T-helper 17 cell (primary cell): ENCODE data around the gene DNAH9. TPM values are rescaled to one million over a fixed set of nuclear protein-coding genes. Genes with fewer than 3 reads are reported as not detected.

Experiments
- ATAC-seq: fragments of 150-1000 bp; cut with Tn5 transposase; 2 replicates; pipeline ENCODE4 v1.10.0; 2021; ENCODE audit warnings: mild to moderate bottlenecking, moderate library complexity
- DNase-seq, 3 donors: peaks; one replicate each; pipeline versions ENCODE4 v3.0.0 to v3.0.0-alpha.2; 2020 to 2021
- H3K9me3 ChIP-seq: one replicate; pipeline ENCODE4 v1.7.0; 2013; ENCODE audit warnings: low read length, mild to moderate bottlenecking; ENCODE audit not compliant: control insufficient read depth, poor library complexity, severe bottlenecking
- H3K27ac Mint-ChIP-seq: one replicate; pipeline ENCODE4 v1.8.0; 2022; ENCODE audit warnings: mild to moderate bottlenecking, moderate library complexity, mixed read lengths
- H3K27me3 Mint-ChIP-seq: one replicate; pipeline ENCODE4 v1.8.0; 2022; ENCODE audit warnings: mixed read lengths
- H3K36me3 Mint-ChIP-seq: one replicate; pipeline ENCODE4 v1.8.0; 2022; ENCODE audit warnings: low read depth, mixed read lengths
- H3K4me1 Mint-ChIP-seq: one replicate; pipeline ENCODE4 v1.8.0; 2022; ENCODE audit warnings: mild to moderate bottlenecking, mixed read lengths
- H3K4me3 Mint-ChIP-seq: one replicate; pipeline ENCODE4 v1.8.0; 2022; ENCODE audit warnings: mild to moderate bottlenecking, moderate library complexity, mixed read lengths
- total RNA-seq, 4 donors: library from RNA in 2 of 4; stranded (reverse) in 2 of 4; gene quantifications; one replicate each; pipeline ENCODE4 v1.2.3 and lab custom pipeline; 2022 to 2026

DNAH9 gene
- total RNA-seq, 2 donors from 2014 or later, result not detected

DNA sequence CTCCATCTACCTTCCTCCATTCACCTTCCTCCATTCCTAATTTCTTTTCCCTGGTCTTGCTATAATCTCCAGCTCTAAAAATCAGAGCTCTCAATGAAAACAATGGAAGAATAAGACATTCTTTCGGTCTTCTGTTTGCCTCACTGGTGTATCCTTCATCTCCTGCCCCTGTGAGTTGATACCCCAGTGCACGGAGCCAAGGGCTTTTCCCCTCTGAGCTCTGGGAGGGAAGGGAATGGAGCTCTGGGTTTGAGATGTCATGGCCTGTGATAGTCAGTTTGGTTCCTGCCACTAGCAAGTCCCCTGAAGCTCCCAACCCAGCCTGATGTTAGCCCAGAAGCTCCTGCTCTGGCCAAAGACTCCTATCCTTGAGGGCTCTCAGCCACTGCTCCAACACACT, 36.6 kb upstream of the DNAH9 start:
- no peak for DNase-seq
- no peaks in the 10 kb centered on the region for H3K27me3 Mint-ChIP-seq
- no peak for ATAC-seq
- no peak overlapping the region for H3K4me3 Mint-ChIP-seq
- no peaks in the 10 kb centered on the region for H3K9me3 ChIP-seq
- no peaks in the 10 kb centered on the region for H3K36me3 Mint-ChIP-seq
- no peaks in the 10 kb centered on the region for H3K4me1 Mint-ChIP-seq
- H3K27ac Mint-ChIP-seq, result no peak overlapping the region

DNA sequence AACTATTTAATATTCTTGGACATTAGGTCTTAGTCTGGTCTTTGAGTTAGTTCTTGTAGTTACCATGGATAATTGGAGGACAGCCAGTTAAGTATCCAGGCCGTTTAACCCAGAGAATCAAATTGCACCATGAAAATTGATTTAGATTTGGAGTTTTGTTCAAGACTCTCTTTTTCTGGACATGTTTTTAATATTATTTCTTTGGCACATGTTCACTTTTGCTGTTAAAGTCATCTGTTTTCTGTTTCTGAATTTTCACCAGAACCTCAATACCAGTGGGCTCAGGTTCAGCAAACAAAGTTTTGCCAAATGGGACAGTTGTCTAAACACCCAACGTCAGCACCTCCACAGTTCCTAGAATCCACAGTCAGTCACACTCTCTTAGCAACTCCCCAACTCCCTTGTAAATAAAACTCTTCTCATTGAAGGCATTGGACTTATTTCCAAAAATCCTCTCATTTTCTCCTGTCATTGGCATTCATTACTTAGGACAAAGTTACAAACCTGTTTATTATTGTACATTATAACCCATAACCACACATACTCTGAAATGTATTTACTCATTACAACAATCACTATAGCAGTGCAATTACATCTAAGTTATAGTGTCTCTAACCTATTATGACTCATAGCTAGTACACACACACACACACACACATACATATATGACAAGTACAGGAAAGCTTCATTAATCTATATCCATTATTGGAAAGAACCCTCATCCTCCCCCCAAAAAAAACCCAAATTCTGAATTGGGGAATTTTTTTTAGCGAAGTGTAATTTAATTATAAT, 33.5 kb upstream of the DNAH9 start:
- Mint-ChIP-seq H3K36me3 (no peaks in the 10 kb centered on the region), H3K4me1 (no peaks in the 10 kb centered on the region), H3K27ac (no peak overlapping the region), H3K4me3 (no peak overlapping the region), H3K27me3 (no peaks in the 10 kb centered on the region)
- H3K9me3 ChIP-seq, result no peaks in the 10 kb centered on the region
- ATAC-seq (no peak), DNase-seq (no peak)

DNA sequence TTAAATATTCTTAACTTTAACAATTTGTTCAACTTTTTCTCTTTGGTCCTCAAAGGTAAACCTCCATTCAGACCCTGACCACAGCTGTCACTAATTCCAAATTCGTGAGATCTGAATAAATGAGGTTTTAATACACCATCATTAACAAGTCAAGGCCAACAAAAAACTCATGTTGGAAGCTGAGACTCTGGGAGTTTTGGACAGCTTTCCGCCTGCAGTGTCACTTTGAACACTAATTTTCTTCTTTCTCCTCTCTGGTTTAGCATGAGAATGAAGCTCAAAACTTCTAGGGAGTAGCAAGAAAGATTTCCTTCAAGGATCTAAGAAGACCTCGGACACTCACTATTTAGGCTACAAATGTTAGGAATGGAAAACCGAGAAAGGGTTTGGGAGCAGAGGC, 32.7 kb upstream of the DNAH9 start:
- Mint-ChIP-seq H3K27ac (no peak overlapping the region), H3K36me3 (no peaks in the 10 kb centered on the region), H3K4me3 (no peak overlapping the region), H3K27me3 (no peaks in the 10 kb centered on the region), H3K4me1 (no peaks in the 10 kb centered on the region)
- H3K9me3 ChIP-seq, result no peaks in the 10 kb centered on the region
- DNase-seq (no peak), ATAC-seq (no peak)

DNA sequence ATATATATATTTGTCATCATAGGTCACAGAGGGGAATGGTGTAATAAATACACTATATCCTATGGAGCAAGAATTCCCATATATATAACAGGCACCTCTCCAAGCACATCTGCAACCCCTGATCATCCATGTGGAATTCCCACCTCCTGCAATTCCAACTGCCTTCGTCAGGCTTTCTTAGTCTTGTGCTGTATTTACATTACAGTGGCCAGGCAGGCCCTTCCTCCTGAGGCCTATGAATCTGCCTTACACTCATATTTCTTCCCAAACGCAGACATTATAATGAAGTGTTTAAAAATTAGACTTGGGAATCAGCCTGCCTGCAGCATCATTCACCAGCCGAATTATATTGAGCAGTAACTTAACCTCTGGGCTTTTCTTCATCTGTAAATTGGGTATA, 19.3 kb upstream of the DNAH9 start:
- H3K9me3 ChIP-seq, result no peaks in the 10 kb centered on the region
- DNase-seq, result no peak
- H3K27me3 Mint-ChIP-seq, result no peaks in the 10 kb centered on the region
- no peak overlapping the region for H3K27ac Mint-ChIP-seq
- no peaks in the 10 kb centered on the region for H3K4me1 Mint-ChIP-seq
- no peak for ATAC-seq
- H3K36me3 Mint-ChIP-seq, result no peaks in the 10 kb centered on the region
- H3K4me3 Mint-ChIP-seq, result no peak overlapping the region

DNA sequence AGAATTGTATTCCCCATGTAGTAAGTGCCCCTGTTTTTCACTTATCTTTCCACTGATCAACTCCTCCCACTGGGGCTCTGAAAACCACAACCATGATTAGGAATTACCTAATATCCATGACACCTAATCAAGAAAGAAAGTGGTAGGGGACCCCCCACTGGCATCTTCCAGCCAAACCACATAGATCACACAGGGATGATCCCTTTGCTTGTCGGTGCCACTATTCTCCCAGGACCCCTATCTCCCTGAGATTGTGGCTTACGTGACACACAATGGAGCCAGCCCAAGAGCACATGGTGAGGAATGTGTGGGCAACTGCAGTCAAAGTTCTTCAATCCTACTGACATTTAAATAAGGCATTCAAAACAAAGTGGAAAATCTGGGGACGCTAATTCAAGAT, 17.6 kb upstream of the DNAH9 start:
- DNase-seq, result no peak

DNA sequence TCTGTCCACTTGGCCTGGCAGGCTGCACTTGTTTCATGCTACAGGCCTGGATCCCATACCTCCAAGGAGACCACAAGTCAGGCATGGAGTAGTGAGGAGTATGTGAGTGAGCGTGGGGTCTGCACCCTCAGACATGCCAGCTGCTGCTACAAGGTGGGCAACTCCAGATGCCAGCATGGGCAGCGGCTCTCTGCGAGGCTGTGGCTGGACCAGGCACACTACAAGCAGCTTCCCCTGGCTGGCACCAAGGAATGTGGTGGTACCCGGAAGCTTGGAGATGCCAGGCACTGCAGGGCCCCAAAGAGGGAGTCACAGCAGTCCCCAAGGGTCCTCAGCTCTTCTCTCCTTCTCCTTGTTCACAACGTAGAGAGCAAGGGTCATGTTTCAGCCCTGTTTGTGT, 16.1 kb upstream of the DNAH9 start:
- no peaks in the 10 kb centered on the region for H3K4me1 Mint-ChIP-seq
- H3K4me3 Mint-ChIP-seq, result no peak overlapping the region
- H3K27ac Mint-ChIP-seq, result no peak overlapping the region
- no peaks in the 10 kb centered on the region for H3K36me3 Mint-ChIP-seq
- no peak for DNase-seq
- no peak for ATAC-seq
- H3K9me3 ChIP-seq, result no peaks in the 10 kb centered on the region
- no peaks in the 10 kb centered on the region for H3K27me3 Mint-ChIP-seq

More for the DNA sequence above, 17.6 kb upstream of the DNAH9 start:
- no peaks in the 10 kb centered on the region for H3K4me1 Mint-ChIP-seq
- no peak for ATAC-seq
- H3K27ac Mint-ChIP-seq, result no peak overlapping the region
- H3K27me3 Mint-ChIP-seq, result no peaks in the 10 kb centered on the region
- H3K4me3 Mint-ChIP-seq, result no peak overlapping the region
- no peaks in the 10 kb centered on the region for H3K36me3 Mint-ChIP-seq
- no peaks in the 10 kb centered on the region for H3K9me3 ChIP-seq

DNA sequence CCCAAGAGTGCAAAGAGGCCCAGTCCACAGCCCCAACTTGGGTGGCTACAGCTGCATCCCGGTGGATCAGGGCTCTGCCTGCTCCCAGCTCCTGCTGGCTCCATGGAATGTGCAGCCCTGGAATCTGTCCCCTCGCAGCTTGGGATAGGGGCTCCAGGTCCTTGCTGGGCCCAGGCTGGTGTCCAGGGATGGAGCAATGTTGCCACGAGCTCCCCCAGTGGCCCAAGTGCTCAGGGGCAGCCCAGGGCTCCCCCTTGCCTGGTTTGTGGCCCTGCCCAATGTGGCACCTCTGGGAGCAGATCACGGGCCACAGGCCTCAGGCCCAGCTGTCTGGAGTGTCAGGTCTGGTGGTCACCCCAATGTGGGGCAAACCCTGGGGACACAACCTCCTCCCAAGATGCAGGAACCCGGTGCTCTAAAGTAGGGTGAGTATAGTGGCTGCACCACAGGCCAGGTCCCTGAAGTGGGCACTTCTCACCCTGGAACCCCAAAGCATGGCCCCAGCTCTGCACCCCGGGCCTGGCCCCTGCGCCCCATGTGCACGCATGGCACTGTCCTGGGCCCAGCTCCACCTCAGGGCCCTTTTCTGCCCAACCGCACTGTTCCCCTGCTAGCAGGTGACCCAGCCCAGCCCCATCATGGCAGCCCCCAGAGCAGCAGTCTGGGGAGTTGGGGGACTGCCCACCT, 14.8 kb upstream of the DNAH9 start:
- Mint-ChIP-seq H3K27ac (no peak overlapping the region), H3K4me3 (no peak overlapping the region), H3K4me1 (no peaks in the 10 kb centered on the region), H3K36me3 (no peaks in the 10 kb centered on the region), H3K27me3 (no peaks in the 10 kb centered on the region)
- ATAC-seq (no peak), DNase-seq (no peak)
- H3K9me3 ChIP-seq, result no peaks in the 10 kb centered on the region

DNA sequence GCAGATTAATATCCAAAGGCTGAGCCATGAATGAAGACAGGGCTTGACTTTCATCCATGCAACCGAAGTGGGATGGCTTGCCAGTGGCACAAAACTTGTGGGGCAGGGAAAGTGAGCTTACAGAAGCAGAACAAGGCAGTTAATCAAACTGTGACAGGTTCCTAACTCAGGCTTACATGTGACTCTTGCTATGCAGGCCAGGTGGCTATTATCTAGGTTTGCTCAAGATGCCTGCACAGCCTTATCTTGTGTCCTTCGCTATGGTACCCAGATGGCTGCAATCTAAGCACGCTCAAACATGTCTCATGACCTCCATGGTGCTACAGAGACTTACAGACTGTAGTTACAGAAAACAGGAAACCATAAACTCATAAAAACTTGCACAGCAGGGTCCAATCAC, 8.6 kb upstream of the DNAH9 start:
- H3K4me3 Mint-ChIP-seq, result no peak overlapping the region
- ATAC-seq, result no peak
- no peaks in the 10 kb centered on the region for H3K9me3 ChIP-seq
- no peaks in the 10 kb centered on the region for H3K36me3 Mint-ChIP-seq
- no peaks in the 10 kb centered on the region for H3K27me3 Mint-ChIP-seq
- H3K27ac Mint-ChIP-seq, result no peak overlapping the region
- DNase-seq, result no peak
- H3K4me1 Mint-ChIP-seq, result no peaks in the 10 kb centered on the region

DNA sequence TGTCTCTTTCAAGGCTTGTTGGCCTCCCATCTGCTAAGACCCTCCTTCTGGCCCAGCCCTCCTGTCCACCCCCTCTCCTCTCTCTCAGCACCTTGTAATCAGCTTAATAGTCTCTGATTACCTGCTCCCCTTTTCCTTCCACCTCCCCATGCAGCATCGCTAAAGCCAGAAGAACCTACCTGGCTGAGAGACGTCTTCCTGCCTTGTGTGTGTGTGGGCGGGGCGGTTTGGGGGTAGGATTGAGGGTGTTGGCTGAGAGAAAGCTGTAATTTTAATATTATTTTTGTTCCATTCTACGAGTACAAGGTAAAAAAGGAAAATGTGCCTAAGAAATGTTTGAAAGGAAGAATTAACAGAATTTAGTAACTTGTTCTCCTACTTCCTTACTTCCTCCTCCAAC, 3.4 kb downstream of the DNAH9 start:
- Mint-ChIP-seq H3K36me3 (peaks cover 5% of the 10 kb centered on the region), H3K27me3 (peaks cover 8% of the 10 kb centered on the region), H3K4me3 (no peak overlapping the region), H3K4me1 (peaks cover 3% of the 10 kb centered on the region), H3K27ac (no peak overlapping the region)
- ATAC-seq, result no peak
- DNase-seq, result no peak
- H3K9me3 ChIP-seq, result no peaks in the 10 kb centered on the region

DNA sequence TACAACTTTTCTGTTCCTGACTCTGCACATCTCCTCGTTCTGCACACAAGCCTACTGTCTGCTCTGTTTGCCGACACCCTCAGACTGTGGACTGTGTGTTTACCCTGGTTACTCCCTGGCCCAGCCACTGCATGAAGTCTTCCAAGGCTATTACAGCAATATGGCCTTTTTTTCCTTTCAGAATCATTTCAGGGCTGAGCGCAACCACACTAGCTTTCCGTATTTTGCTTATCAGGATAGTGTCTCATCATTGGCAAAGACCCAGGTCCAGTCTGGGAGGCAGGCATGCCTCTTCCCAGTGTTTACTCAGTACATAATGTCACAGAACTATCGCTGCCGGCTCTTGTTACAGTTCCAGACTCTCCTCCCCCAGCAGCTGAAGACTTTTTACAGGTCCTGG, 10.1 kb downstream of the DNAH9 start:
- DNase-seq (no peak), ATAC-seq (no peak)
- H3K9me3 ChIP-seq, result no peaks in the 10 kb centered on the region
- Mint-ChIP-seq H3K27me3 (peaks cover 5% of the 10 kb centered on the region), H3K4me3 (no peak overlapping the region), H3K27ac (no peak overlapping the region), H3K4me1 (no peaks in the 10 kb centered on the region), H3K36me3 (no peaks in the 10 kb centered on the region)

DNA sequence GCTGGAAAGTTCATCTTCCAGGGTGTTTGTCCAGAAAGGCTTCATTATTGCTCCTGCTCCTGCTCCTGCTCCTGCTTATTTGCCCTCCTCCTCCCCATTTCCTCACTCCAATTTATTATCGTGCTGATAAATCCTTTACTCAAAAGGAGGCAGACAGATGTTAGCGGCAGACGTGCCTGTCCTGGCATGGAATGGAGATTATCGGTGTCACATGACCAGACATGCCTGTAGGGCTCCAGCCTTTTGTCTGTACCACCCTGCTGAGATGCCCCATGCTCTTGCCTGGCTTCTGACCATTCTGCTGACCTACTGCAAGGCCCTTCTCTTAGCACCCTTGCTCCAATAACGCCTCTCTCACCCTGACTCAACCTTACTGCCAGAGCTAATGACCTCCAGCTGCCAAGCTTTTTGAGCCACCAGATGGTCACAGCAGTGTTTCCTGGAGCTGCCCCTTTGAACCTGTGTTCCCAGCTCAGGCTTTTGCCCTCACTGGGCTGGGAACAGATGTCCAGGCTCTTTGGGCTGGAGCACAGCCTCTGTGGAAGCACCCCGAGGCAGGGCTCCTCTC, 12.8 kb downstream of the DNAH9 start:
- H3K4me3 Mint-ChIP-seq, result no peak overlapping the region
- DNase-seq, result no peak
- ATAC-seq, result no peak
- peaks cover 5% of the 10 kb centered on the region for H3K27me3 Mint-ChIP-seq
- no peaks in the 10 kb centered on the region for H3K9me3 ChIP-seq
- H3K36me3 Mint-ChIP-seq, result no peaks in the 10 kb centered on the region
- H3K4me1 Mint-ChIP-seq, result no peaks in the 10 kb centered on the region
- H3K27ac Mint-ChIP-seq, result no peak overlapping the region

DNA sequence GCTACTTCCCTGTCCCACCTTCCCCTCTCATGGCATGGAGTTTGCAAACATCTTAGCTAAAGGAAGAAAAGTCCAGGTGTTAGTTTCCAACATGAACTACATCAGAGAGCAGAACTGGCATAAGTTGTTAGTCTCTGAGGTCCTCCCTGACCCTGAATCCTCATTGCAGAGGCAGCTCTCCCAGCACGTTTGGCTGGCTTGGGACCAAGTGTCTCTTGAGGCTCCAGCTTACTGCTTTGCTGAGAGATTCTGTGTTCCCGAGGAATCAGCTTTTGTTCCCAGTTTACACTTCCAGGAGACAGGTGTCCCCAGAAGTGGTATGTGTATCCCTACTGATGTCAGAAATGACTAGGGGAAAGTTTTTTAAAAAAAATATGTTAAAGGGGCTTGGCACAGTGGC, 14.7 kb downstream of the DNAH9 start:
- Mint-ChIP-seq H3K36me3 (no peaks in the 10 kb centered on the region), H3K27me3 (peaks cover 5% of the 10 kb centered on the region), H3K27ac (no peak overlapping the region), H3K4me1 (no peaks in the 10 kb centered on the region), H3K4me3 (no peak overlapping the region)
- ATAC-seq (no peak), DNase-seq (no peak)
- H3K9me3 ChIP-seq, result no peaks in the 10 kb centered on the region

DNA sequence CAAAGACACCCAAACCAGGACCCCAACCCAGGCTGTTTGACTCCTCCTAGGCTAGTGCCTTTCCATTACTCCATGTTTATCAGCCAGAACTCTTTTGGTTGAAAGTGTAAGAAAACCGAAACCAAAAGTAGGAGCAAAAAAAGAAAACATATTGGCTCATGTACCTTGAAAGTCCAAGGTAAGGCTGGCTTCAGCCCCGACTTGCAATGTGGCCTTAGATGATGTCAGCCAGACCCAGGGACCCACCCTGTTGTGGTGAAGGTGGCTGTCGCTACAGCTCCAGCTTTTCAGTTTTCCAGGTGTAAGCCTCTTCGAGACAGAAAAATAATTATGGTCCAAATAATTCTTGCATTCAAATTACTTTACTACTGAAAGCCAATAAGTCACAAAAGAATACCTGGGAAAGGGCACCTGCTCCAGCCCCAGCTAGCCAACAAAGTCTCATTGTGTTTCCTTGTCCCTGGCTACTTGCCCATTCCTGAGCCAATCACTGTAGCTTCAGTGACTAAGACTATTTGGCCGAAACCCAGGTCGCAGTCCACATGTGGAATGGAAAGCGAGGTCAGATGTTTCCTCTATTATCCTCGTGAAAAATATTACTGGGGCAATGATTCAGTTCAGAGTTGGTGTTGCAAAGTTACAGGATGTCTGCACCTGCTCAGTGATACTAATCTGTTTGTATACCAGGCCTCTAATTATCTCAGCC, 20.7 kb downstream of the DNAH9 start:
- Mint-ChIP-seq H3K27ac (no peak overlapping the region), H3K4me1 (no peaks in the 10 kb centered on the region), H3K27me3 (no peaks in the 10 kb centered on the region), H3K36me3 (no peaks in the 10 kb centered on the region), H3K4me3 (no peak overlapping the region)
- H3K9me3 ChIP-seq, result no peaks in the 10 kb centered on the region
- DNase-seq (no peak), ATAC-seq (no peak)
